GM19468 (cell line): ENCODE results near the gene AGAP1.
"Not testable (repeated sequence)": the region's sequence is repeated elsewhere in the genome, so short reads cannot be mapped to it uniquely, and the experiment has no call there.

Experiments
- ATAC-seq: cut with Tn5 transposase; IDR thresholded peaks from one replicate; pipeline ENCODE4 v1.9.1; 2021; ENCODE audit warnings: mild to moderate bottlenecking, moderate library complexity, moderate number of reproducible peaks; ENCODE audit not compliant: unreplicated experiment; ENCODE audit errors: extremely low read depth

The AGAP1 gene

GRCh38 chr2:236127010-236127409, 633.2 kb downstream of the AGAP1 start:
- ATAC-seq = no peak

- ATAC-seq = no peak
Observed at GRCh38 chr2:236128321-236128720, 634.5 kb downstream of the AGAP1 start.

GRCh38 chr2:236129935-236130334, 636.1 kb downstream of the AGAP1 start:
- no peak for ATAC-seq

- no peak for ATAC-seq
Observed at GRCh38 chr2:236130349-236130998, 636.6 kb downstream of the AGAP1 start.

GRCh38 chr2:236131073-236131692, 637.3 kb downstream of the AGAP1 start:
- no peak for ATAC-seq

- ATAC-seq = no peak
Observed at GRCh38 chr2:236133410-236134012, 639.7 kb downstream of the AGAP1 start.

- ATAC-seq = no peak
Observed at GRCh38 chr2:236136538-236136937, 642.7 kb downstream of the AGAP1 start.

GRCh38 chr2:236137066-236137465, 643.2 kb downstream of the AGAP1 start:
- no peak for ATAC-seq

- ATAC-seq = not testable (repeated sequence)
Observed at GRCh38 chr2:236141616-236142015, 647.8 kb downstream of the AGAP1 start.

DNA sequence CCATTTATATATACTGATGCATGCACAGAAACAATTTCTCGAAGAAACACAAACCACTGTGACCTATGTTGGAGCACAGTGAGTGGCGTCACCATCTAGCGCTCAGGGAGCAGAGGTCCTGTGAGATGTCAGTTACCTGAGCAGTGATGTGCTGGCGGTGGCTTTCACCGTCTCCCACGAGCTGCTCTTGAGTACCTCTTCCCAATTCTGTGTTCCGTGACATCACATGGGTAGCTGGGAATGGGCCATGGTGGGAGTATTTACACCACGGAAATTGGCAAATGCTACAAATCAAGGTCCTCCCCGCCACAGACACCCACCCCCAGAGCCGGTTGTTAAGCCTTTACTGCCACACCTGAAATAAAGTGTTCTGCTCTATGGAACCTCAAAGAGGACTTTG, 650.0 kb downstream of the AGAP1 start:
- ATAC-seq = no peak

- ATAC-seq = no peak
Observed at GRCh38 chr2:236146436-236146835, 652.6 kb downstream of the AGAP1 start.

DNA sequence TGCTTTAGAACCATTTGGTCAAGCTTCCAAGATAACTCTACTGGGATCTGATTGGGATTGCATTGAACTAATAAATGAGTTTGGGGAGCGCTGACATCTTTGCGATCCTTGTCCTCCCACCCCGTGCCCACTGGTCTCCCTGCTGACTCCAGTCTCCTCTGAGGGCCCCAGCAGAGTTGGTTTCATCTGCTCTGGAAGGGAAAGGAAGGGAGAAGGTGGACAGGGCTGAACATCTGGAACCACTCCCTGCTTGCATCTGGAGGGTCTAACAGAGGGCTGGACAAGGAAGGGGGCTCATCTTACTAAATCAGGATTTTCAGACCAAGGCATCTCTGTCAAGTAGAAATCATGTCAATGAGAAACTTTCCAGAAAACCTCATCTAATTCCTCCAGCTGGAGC, 661.6 kb downstream of the AGAP1 start:
- no peak for ATAC-seq

- no peak for ATAC-seq
Observed at GRCh38 chr2:236156095-236156859, 662.4 kb downstream of the AGAP1 start.

GRCh38 chr2:236156860-236157194, 663.0 kb downstream of the AGAP1 start:
- ATAC-seq = no peak

DNA sequence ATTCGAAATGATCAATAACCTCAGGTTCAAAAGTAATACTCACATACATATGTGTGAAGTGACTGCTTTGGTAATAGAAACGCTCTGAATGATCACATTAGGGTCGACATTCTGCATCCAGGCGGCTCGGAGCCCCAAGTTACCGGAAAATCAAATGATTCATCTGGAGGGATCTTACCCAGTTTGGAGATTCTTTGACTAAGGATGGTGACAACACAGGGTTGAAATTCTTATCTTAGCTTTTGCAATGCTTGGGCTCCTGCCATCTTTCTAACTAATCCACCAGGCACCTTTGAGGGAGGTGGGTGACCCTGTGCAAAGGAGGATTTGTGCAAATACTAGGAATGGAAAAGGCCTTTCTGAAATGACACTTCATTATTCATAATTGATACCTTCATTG, 663.5 kb downstream of the AGAP1 start:
- ATAC-seq = no peak

GRCh38 chr2:236157815-236158498, 664.1 kb downstream of the AGAP1 start:
- no peak for ATAC-seq

DNA sequence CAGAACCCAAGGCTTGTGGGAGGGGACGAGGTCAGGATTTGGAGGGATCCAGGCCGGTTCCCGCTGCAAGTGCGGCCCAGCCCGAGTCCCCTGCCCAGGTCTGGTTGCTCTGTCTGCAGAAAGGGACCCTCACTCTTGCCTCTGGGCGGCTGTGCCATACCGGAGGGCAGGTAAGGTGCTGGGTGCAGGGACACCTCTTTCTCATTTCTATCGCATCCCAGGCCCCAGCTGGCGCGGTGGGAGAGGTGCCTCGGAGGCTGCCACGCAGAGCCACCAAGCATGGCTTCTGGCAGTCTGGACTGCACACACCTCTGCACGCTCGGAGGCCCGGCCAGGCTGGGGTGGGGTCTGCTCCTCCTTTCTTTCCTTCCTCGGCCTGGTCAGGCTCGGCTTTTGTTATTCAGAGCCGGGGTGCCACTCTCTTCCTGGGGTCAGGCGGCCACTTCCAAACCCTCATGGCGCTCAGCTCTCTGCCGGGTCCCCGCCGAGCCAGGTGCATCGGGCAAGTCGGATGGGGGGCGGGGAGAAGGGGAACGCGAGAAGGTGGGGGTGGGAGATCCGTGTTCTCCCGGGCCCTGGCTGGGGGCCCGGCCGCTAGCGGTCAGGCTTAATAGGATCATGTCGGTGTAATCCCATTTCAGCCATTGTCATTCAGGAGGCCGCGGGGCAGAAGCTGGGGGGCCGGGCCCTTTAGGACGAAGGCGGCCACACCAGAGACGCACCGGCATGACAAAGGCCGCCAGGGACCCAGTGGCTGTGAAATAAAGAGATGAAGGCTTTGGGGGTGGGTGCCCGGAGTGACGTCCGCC, 665.3 kb downstream of the AGAP1 start:
- no peak for ATAC-seq

DNA sequence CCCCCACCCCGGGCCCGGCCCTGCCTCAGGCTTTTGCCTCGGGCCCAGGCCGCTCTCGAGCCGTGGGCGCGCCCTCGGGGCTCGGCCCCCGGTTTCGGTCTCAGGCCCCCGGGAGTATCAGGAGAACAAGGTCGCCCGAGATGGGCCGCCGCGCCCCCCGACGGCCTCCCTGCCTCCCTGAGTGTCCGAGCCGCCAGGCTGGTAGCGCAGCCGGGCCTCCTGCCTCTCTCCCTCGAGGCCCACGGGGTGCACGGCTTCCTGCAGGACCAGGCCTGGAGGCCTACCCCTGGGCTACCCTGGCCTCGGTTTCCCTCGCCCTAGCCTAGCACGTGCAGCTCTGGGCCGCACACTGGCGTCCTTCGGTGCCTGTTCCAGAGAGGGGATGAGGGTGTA, 665.9 kb downstream of the AGAP1 start:
- ATAC-seq = no peak

DNA sequence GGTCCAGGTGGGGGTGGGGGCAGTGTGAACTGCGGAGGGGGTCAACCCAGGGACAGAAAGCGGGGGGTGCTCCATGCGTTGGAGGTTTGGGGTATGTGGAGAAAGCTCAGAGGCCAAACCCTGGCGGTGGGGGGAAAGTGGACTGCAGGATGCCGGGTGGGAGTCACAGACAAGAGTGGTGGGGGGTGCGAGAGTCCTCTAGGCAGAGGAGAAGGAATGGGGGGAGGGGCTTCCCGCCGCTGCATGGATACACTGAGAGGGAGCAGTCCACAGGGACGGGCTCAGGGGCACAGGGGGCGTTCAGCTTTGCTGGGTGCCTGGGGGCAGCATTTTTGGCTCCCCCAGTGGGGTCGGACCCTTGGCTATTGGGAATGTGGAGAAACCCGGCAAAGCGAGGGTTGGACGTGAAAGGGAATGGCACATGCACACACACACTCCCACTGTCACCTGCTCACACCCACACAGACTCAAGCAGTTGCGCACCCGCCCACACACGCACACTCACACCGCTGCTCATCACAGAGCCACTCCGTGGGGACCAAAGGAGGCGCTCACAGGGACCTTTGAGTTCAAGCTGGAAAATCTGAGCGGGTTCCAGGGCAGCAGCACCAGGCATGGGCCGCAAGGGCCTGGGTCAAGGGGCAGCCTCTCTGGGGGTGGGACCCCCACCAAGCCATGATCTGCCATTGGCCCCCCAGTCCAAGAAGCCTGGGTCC, 666.7 kb downstream of the AGAP1 start:
- no peak for ATAC-seq
